Right renal pelvis (tissue), 4 donors: Measurements from ENCODE around the gene TJP3. TPM values are rescaled to one million over a fixed set of nuclear protein-coding genes. Genes with fewer than 3 reads are reported as not detected.

ENCODE experiments used
- DNase-seq, 4 donors: peaks; one replicate each; pipeline ENCODE4 v3.0.0-alpha.2; 2013; ENCODE audit warnings: low read depth in 4 of 4, low spot score in 3 of 4, missing footprints in 1 of 4
- polyA plus RNA-seq, 4 donors: library from polyadenylated mRNA; unstranded; fragments of 120-200 nt; gene quantifications; one replicate each; pipeline ENCODE4 v1.2.1, GENCODE V29; 2013; ENCODE audit not compliant: insufficient read length in 4 of 4

Gene TJP3
- polyA plus RNA-seq, 4 donors: 7.7 to 11.3 (median 9.6) TPM

- DNase-seq: no peak
These were observed 2.2 kb downstream of the TJP3 start for GRCh38 chr19:3710265-3710812.

- DNase-seq: no peak
These were observed 4.8 kb downstream of the TJP3 start for GRCh38 chr19:3712663-3713611.

- DNase-seq: no peak
These were observed 8.0 kb downstream of the TJP3 start for GRCh38 chr19:3716147-3716668.

- DNase-seq: no peak
These were observed 11.7 kb downstream of the TJP3 start for GRCh38 chr19:3719868-3720267.

- DNase-seq: no peak
These were observed 12.2 kb downstream of the TJP3 start for GRCh38 chr19:3720349-3720917.

- DNase-seq: peak; percentile 63 to 79 (median 68)
These were observed 13.1 kb downstream of the TJP3 start for GRCh38 chr19:3721131-3721886.

- no peak for DNase-seq
These were observed 13.8 kb downstream of the TJP3 start for GRCh38 chr19:3721887-3722442.

- DNase-seq: no peak
These were observed 14.4 kb downstream of the TJP3 start for GRCh38 chr19:3722443-3723109.

GRCh38 chr19:3723110-3723488 is 14.9 kb downstream of the TJP3 start:
- DNase-seq: no peak

- no peak for DNase-seq
These were observed 15.7 kb downstream of the TJP3 start for GRCh38 chr19:3723883-3724282.

GRCh38 chr19:3725121-3725520 is 16.9 kb downstream of the TJP3 start:
- no peak for DNase-seq

- peak in 3 of 4 donors; percentile 45 to 71 (median 61) for DNase-seq
These were observed 17.6 kb downstream of the TJP3 start for GRCh38 chr19:3725640-3726310.

GRCh38 chr19:3730457-3730958 is 22.3 kb downstream of the TJP3 start:
- no peak for DNase-seq

GRCh38 chr19:3732108-3732507 is 23.9 kb downstream of the TJP3 start:
- DNase-seq: no peak

GRCh38 chr19:3733549-3734309 is 25.5 kb downstream of the TJP3 start:
- no peak for DNase-seq

- no peak for DNase-seq
These were observed 26.1 kb downstream of the TJP3 start for GRCh38 chr19:3734310-3734600.

GRCh38 chr19:3736106-3736724 is 28.0 kb downstream of the TJP3 start:
- no peak for DNase-seq
